Aorta (tissue), 5 donors: ENCODE data around the gene MYMX. TPM values are rescaled to one million over a fixed set of nuclear protein-coding genes. Genes with fewer than 3 reads are reported as not detected.

ENCODE experiments used
- ATAC-seq: fragments of 200-7000 bp; cut with Tn5 transposase; one replicate; pipeline ENCODE4 v1.9.1; 2022; ENCODE audit warnings: moderate library complexity; ENCODE audit not compliant: low FRiP score
- DNase-seq, 2 donors: peaks; one replicate each; pipeline ENCODE4 v3.0.0-alpha.2; 2020
- H3K27ac ChIP-seq, 2 donors: one replicate each; pipeline ENCODE4 v1.5.1; 2013; ENCODE audit warnings: low read length in 2 of 2, mild to moderate bottlenecking in 2 of 2, moderate library complexity in 2 of 2, control low read depth in 1 of 2, inconsistent platforms in 1 of 2, low read depth in 1 of 2
- H3K27me3 ChIP-seq, 2 donors: one replicate each; pipeline ENCODE4 v1.6.1; 2013; ENCODE audit warnings: control low read depth in 1 of 2, low read length in 1 of 2, mild to moderate bottlenecking in 1 of 2, moderate library complexity in 1 of 2; ENCODE audit not compliant: insufficient read depth in 2 of 2, control insufficient read depth in 1 of 2
- H3K36me3 ChIP-seq, 2 donors: one replicate each; pipeline ENCODE4 v1.6.1; 2013; ENCODE audit warnings: control low read depth in 1 of 2, low read length in 1 of 2, mild to moderate bottlenecking in 1 of 2; ENCODE audit not compliant: insufficient read depth in 2 of 2, control insufficient read depth in 1 of 2
- H3K4me1 ChIP-seq, 2 donors: one replicate each; pipeline ENCODE4 v1.6.1; 2013; ENCODE audit warnings: low read length in 2 of 2, control low read depth in 1 of 2, mild to moderate bottlenecking in 1 of 2, moderate library complexity in 1 of 2; ENCODE audit not compliant: insufficient read depth in 2 of 2, control insufficient read depth in 1 of 2
- H3K4me3 ChIP-seq, 2 donors: one replicate each; pipeline ENCODE4 v1.5.1; 2013; ENCODE audit warnings: low read length in 2 of 2, control low read depth in 1 of 2, mild to moderate bottlenecking in 1 of 2
- H3K9me3 ChIP-seq: one replicate; pipeline ENCODE4 v1.6.1; 2013; ENCODE audit warnings: mild to moderate bottlenecking, low read length; ENCODE audit not compliant: control insufficient read depth
- WGBS, 2 donors: extraction: QIAGEN DNeasy Blood & Tissue Kit; methylation state at CpG; one replicate each; pipeline ENCODE4 v1.1.7; 2013; 5-methylcytosine and 5-hydroxymethylcytosine counted together
- intact Hi-C, 2 donors: fragments of 100-400 bp; cut with DNase I; formaldehyde crosslinking; loops; one replicate each; pipeline versions ENCODE4 v1.14.2 to v1.15.0; 2022
- polyA plus RNA-seq, 2 donors: library from polyadenylated mRNA; stranded (reverse); fragments of 200-250 nt; gene quantifications; one replicate each; pipeline ENCODE4 v1.2.3, GENCODE V29; 2013
- total RNA-seq, 2 donors: library from RNA; stranded (reverse); fragmentation: NEBNext Ultra II Directional; extraction: Animal tissue kit (Norgen Biotek cat#: 25700); gene quantifications; one replicate each; pipeline ENCODE4 v1.2.1, GENCODE V29; 2021
- donor health status: healthy with polysubstance abuse.
- donor health status: Bipolar disorder and iron deficiency.
- donor health status: DM: no; HTN: no; CAD: no.
- donor health status: DM: no; HTN: no; CAD: no.
- donor health status: DM: yes; HTN: yes; CAD: no.

Gene MYMX
- total and polyA plus RNA-seq, 4 donors = 1.3 to 1.6 TPM; not detected in 2

GRCh38 chr6:44254191-44255104, 37.7 kb downstream of the MYMX start:
- Histone ChIP-seq H3K4me1 (peaks cover 0 to 2% of the 10 kb centered on the region in 2 donors), H3K27ac (no peak overlapping the region), H3K36me3 (peaks cover 7 to 9% of the 10 kb centered on the region in 2 donors), H3K9me3 (no peaks in the 10 kb centered on the region), H3K27me3 (no peaks in the 10 kb centered on the region), H3K4me3 (no peak overlapping the region)
- DNase-seq (peak in 1 of 2 donors; percentile 57), ATAC-seq (no peak)
- WGBS, 2 donors = 62 to 70% methylated on average over 12 of the region's 12 CpGs
- intact Hi-C loops = loop anchor here in 1 of 2 donors (5.0 kb wide), 2 partner anchors 82 to 157 kb away; no protein-coding TSS in a partner anchor

GRCh38 chr6:44255105-44255808, 38.5 kb downstream of the MYMX start:
- H3K4me3 ChIP-seq = no peak overlapping the region
- no peaks in the 10 kb centered on the region for H3K9me3 ChIP-seq
- peaks cover 6 to 7% of the 10 kb centered on the region in 2 donors for H3K36me3 ChIP-seq

GRCh38 chr6:44255871-44256774, 39.4 kb downstream of the MYMX start:
- no peak overlapping the region for H3K27ac ChIP-seq
- peaks cover 3 to 7% of the 10 kb centered on the region in 2 donors for H3K36me3 ChIP-seq
- H3K9me3 ChIP-seq = no peaks in the 10 kb centered on the region
- peak overlapping the region in 1 of 2 donors; percentile 87 for H3K4me3 ChIP-seq
- WGBS, 2 donors = 28 to 29% methylated on average over 15 of the region's 15 CpGs
- H3K4me1 ChIP-seq = peaks cover 0 to 2% of the 10 kb centered on the region in 2 donors
- ATAC-seq (no peak), DNase-seq (peak in 1 of 2 donors; percentile 66)
- H3K27me3 ChIP-seq = no peaks in the 10 kb centered on the region
- intact Hi-C loops = loop anchor here in 1 of 2 donors (5.0 kb wide), 2 partner anchors 84 to 159 kb away; no protein-coding TSS in a partner anchor

More at GRCh38 chr6:44255105-44255808, 38.5 kb downstream of the MYMX start:
- intact Hi-C loops = loop anchor here in 1 of 2 donors (5.0 kb wide), 2 partner anchors 83 to 158 kb away; no protein-coding TSS in a partner anchor
- ATAC-seq (no peak), DNase-seq (peak in 1 of 2 donors; percentile 66)
- Histone ChIP-seq H3K27me3 (no peaks in the 10 kb centered on the region), H3K27ac (no peak overlapping the region), H3K4me1 (peaks cover 0 to 2% of the 10 kb centered on the region in 2 donors)
- WGBS, 2 donors = 60% methylated on average over 16 of the region's 16 CpGs

GRCh38 chr6:44256775-44257024, 40.0 kb downstream of the MYMX start:
- intact Hi-C loops = loop anchor here in 1 of 2 donors (5.0 kb wide), 2 partner anchors 84 to 159 kb away; no protein-coding TSS in a partner anchor
- DNase-seq = no peak
- peaks cover 3 to 5% of the 10 kb centered on the region in 2 donors for H3K36me3 ChIP-seq
- H3K4me1 ChIP-seq = peaks cover 0 to 2% of the 10 kb centered on the region in 2 donors
- no peaks in the 10 kb centered on the region for H3K27me3 ChIP-seq
- peak overlapping the region; percentile 81 to 87 for H3K4me3 ChIP-seq
- no peaks in the 10 kb centered on the region for H3K9me3 ChIP-seq
- WGBS, 2 donors = 1 to 4% methylated on average over 11 to 12 of the region's 12 CpGs
- no peak overlapping the region for H3K27ac ChIP-seq
- ATAC-seq = peak; percentile 63

- Histone ChIP-seq H3K27ac (peak within 1 kb of the TSS in 1 of 2 donors; percentile 48), H3K36me3 (peaks cover 1 to 5% of the 10 kb centered on the region in 2 donors), H3K4me1 (peaks cover 0 to 2% of the 10 kb centered on the region in 2 donors), H3K4me3 (peak within 1 kb of the TSS; percentile 81 to 87), H3K9me3 (no peaks in the 10 kb centered on the region), H3K27me3 (no peaks in the 10 kb centered on the region)
- DNase-seq (peak; percentile 76 to 88), ATAC-seq (peak; percentile 89)
- intact Hi-C loops = loop anchor here in 1 of 2 donors (5.0 kb wide), 2 partner anchors 85 to 160 kb away; no protein-coding TSS in a partner anchor
- 1% methylated on average over 50 to 80 of the region's 80 CpGs for WGBS, 2 donors
These were observed 40.5 kb downstream of the MYMX start, which contains the start of gene SLC35B2 for GRCh38 chr6:44257025-44257752. SLC35B2 (minus strand) TSS chr6:44257528; CDS start chr6:44257410, 118 bp downstream.

- peak overlapping the region in 1 of 2 donors; percentile 19 for H3K27ac ChIP-seq
- peaks cover 1 to 5% of the 10 kb centered on the region in 2 donors for H3K36me3 ChIP-seq
- WGBS, 2 donors = 24 to 25% methylated on average over 15 of the region's 15 CpGs
- ATAC-seq = no peak
- H3K4me1 ChIP-seq = peaks cover 0 to 2% of the 10 kb centered on the region in 2 donors
- intact Hi-C loops = loop anchor here in 1 of 2 donors (5.0 kb wide), 2 partner anchors 86 to 161 kb away; no protein-coding TSS in a partner anchor
- no peaks in the 10 kb centered on the region for H3K27me3 ChIP-seq
- peak overlapping the region in 1 of 2 donors; percentile 87 for H3K4me3 ChIP-seq
- no peak for DNase-seq
- H3K9me3 ChIP-seq = no peaks in the 10 kb centered on the region
These were observed 41.1 kb downstream of the MYMX start for GRCh38 chr6:44257753-44258324.

- Histone ChIP-seq H3K4me1 (peaks cover 0 to 2% of the 10 kb centered on the region in 2 donors), H3K27me3 (no peaks in the 10 kb centered on the region), H3K4me3 (no peak overlapping the region), H3K27ac (no peak overlapping the region), H3K9me3 (no peaks in the 10 kb centered on the region), H3K36me3 (peaks cover 1 to 2% of the 10 kb centered on the region in 2 donors)
- 85 to 89% methylated on average over 9 of the region's 9 CpGs for WGBS, 2 donors
- intact Hi-C loops = loop anchor here in 1 of 2 donors (5.0 kb wide), 2 partner anchors 86 to 161 kb away; no protein-coding TSS in a partner anchor
- DNase-seq = peak in 1 of 2 donors; percentile 68
- no peak for ATAC-seq
These were observed 41.7 kb downstream of the MYMX start for GRCh38 chr6:44258325-44258863.
